Esophagus squamous epithelium (tissue), 4 donors: ENCODE data around the gene TCF12.
"Not testable (repeated sequence)": the region's sequence is repeated elsewhere in the genome, so short reads cannot be mapped to it uniquely, and the experiment has no call there.

Experiments used
- CTCF ChIP-seq, 6 experiments: fragments of 450-650 bp in 4 of 6; fragments of 200-600 bp in 2 of 6; sonication (generic) in 2 of 6; IDR thresholded peaks; one replicate each; pipeline ENCODE4 v1.5.1; 2016 to 2019; ENCODE audit warnings: antibody characterized with exemption in 6 of 6, mild to moderate bottlenecking in 4 of 6, moderate library complexity in 4 of 6
- POLR2A ChIP-seq, 4 donors: fragments of 450-650 bp; IDR thresholded peaks; one replicate each; pipeline ENCODE4 v1.6.1; 2017; ENCODE audit warnings: antibody characterized with exemption in 4 of 4, mild to moderate bottlenecking in 4 of 4, moderate library complexity in 3 of 4

GRCh38 chr15:56932509-56932868 lies 14.0 kb downstream of the TCF12 start:
- TF ChIP-seq CTCF, POLR2A (IDR thresholded peaks at IDR 0.05): not testable (repeated sequence)
